Stimulated activated CD4-positive, alpha-beta T cell treated with anti-CD3 and anti-CD28 coated beads, Interleukin-4, amount 100 ng/mL, for 1 hour (primary cell): ENCODE results near the gene SPRY4.
"Not testable (repeated sequence)": the region's sequence is repeated elsewhere in the genome, so short reads cannot be mapped to it uniquely, and the experiment has no call there.

Source experiments
- DNase-seq: peaks from one replicate; pipeline ENCODE4 v3.0.0-alpha.2; 2020

The SPRY4 gene

DNA sequence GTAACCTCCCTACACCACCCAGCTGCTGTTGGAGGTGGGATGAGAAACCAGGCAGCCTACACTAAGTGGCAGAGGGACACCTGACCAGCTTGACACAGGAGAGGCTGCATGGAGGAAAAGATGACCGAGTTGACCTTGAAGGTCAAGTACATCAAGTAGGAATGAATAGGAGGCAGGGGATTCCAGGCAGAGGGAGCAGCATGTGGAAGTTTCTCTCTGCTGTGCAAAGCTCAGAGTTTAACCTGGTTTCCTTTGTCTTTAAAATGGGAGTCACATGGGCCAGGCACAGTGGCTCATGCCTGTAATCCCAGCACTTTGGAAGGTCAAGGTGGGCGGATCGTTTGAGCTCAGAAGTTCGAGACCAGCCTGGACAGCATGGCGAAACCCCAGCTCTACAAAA lies 32.6 kb downstream of the SPRY4 start:
- DNase-seq = no peak

DNA sequence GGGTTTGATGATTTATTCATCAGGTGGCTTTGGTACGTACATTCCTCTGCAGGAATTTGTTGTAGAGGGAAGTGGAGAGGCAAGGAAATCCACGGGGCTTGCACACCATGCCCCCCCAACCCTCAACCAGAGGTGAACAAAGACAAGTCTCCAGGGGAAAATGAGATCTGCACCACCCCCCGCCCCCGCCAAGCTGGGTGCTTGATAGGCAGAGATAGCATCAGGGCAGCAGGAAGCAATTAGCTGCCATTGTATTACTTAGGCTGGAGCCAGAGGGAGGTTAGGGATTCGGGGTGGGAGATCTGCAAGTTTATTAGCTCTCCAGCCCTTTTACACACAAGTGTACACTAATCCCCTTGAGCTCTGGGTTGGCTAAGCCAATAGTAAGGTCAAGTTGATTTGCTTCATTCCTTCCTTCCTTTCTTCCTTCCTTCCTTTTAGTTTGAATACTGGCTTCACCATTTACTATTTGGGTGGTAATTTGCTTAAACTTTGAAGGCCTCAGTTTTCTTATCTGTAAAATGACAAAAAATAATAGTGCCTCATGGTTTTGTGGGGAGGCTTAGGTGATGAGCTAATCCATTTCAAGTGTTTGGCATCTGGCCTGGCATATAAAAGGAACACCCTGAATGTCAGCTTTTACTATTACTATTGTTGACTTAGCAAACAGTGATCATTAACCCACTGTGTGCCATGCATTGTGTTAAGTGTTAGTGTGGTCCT lies 34.1 kb downstream of the SPRY4 start:
- DNase-seq = no peak

DNA sequence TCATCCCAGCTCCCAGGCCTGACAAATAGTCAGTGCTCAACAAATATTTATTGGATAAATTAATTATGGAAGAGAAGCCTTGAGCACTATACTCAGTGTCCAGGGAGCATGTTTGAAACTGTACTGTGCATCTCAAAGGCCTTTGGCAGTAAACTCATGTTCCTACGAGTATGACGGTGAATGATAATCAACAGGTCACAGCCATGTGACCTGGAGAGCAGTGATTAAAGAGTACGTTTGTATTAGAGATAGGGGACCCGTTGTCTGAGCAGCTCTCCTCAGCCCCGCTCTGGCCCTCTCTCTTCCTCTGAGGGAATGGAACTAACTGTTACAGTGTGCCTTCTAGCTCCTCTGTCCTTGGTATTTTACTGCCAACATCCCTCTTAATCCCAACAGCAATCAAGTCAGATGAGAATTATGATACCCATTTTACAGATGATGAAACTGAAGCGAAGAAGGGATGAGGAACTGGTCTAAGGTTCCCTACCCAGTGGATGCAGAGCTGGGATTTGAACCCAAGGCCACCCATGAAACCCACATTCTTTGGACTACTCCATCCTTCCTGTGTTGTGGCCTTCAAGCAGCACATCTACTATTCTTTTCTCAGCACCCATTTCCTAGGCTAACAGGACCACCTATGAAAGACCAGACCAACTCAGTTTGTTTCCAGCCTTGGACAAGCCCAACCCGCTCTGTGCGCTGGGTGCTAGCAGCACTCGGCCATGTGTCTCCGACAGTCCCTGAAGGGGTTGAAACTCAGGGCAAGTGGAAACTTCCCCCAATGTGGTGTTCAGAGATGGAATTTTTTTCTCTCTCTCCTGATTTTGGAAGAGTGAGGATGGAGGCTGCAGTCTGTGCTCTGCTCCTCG lies 34.9 kb downstream of the SPRY4 start:
- no peak for DNase-seq

DNA sequence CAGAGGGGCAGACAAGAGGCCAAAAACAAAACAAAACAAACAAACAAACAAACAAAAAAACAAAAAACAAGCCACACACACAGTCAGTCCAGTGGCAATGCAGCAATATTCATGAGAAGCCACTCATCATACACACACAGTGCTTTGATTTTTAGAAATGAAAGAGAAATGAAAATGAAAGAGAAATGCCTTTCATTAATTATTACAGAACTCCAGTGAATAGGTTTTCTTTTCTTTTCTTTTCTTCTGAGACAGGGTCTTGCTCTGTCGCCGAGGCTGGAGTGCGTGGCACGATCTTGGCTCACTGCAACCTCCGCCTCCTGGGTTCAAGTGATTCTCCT lies 36.9 kb downstream of the SPRY4 start:
- no peak for DNase-seq

DNA sequence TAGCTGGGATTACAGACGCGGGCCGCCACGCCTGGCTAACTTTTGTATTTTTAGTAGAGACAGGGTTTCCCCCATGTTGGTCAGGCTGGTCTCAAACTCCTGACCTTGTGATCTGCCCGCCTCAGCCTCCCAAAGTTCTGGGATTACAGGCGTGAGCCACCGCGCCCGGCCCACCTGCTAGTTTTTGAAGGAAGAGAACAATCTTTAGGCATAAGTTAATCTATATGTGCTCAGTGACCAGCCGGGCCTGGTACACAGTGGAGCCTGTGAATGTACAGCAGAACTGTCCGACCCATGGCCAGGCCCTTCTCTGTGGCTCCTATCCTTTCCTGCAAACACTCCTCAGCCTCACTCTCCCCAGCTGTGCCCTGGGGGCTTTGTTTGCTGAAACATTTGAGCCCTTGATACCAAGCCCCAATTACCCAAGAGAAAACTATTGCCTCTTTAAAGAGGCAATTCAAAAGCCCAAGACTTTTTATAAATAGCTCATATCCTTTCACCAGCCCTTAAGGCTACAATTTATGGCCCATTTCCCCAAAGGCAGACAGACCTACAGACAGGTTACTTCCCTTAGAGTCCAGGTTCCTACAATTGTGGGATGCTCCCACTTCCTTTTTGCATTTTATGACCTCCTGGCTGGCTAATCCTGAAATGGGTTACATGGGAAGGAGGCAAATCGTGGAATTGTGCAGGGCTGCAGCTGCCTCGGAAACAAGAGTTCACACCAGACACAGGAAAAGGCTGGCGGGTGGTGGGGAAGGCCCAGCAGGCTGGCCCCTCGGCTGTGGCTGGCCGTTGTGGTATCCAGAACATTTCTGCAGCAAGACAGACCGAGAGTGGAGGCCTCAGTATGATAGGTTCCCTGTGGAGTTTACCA lies 37.5 kb downstream of the SPRY4 start:
- no peak for DNase-seq

DNA sequence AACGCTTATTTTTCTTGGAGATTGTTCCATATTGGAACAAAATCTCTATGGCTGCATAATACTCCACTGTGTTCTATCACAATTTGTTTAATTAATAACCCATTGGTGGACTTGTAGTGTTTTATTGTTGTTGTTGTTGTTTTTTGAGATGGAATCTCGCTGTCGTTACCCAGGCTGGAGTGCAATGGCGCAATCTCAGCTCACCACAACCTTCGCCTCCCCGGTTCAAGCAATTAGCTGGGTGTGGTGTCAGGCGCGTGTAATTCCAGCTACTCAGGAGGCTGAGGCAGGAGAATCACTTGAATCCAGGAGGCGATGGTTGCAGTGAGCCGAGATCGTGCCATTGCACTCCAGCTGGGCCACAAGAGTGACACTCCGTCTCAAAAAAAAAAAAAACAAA lies 38.7 kb downstream of the SPRY4 start:
- DNase-seq = no peak

DNA sequence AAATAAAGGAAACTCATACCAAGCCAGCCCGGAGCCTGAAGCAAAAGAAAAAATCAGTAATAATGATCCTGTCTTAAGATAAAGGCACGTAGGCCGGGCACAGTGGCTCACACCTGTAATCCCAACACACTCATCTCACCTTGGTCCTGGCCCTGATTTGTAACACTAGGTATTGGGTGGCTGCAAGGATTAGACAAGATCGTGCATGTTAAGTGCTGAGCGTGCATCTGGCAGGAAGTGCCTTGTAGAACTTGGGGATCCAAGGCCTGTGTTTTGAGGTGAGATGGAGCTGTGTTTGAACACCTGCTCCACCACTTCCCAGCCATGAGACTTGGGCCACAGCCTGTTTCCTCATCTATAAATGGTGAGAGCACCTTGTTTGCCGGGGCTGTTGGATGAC lies 41.5 kb downstream of the SPRY4 start:
- no peak for DNase-seq

DNA sequence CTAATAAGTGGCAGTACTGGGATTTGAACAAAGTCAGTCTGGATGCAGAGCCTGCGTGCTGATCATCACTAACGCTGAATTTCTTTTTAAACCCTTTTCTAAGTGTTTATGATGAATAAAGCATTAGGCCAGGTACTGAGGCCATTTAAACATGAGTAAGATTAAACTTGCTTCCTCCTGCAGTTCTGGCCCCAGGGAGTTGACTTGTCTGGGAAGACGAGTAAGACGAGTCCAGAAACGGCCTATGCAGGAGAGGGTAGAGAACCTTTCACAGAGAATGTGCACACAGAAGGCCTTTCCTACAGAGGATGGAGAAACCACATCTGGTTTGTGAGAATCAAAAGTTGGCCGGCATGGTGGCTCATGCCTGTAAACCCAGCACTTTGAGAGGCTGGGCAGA lies 42.9 kb downstream of the SPRY4 start:
- no peak for DNase-seq

DNA sequence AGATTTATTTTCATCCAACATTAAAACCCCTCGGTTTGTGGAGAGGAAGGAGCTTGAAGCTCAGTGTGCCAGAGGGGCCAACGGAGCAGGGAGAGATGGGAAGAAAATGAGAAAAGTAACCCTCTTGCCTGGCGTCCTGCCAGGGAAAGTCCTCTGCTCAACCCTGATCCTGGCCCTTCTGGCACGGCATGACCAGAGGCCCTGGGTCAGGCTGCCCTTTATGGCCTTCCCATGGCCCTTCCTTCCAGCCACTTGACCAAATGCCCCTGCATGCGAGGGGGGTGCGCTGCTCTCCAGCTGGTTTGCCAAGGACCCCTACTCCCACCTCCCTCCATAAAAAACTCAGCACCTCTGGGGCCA lies 43.8 kb downstream of the SPRY4 start:
- no peak for DNase-seq

DNA sequence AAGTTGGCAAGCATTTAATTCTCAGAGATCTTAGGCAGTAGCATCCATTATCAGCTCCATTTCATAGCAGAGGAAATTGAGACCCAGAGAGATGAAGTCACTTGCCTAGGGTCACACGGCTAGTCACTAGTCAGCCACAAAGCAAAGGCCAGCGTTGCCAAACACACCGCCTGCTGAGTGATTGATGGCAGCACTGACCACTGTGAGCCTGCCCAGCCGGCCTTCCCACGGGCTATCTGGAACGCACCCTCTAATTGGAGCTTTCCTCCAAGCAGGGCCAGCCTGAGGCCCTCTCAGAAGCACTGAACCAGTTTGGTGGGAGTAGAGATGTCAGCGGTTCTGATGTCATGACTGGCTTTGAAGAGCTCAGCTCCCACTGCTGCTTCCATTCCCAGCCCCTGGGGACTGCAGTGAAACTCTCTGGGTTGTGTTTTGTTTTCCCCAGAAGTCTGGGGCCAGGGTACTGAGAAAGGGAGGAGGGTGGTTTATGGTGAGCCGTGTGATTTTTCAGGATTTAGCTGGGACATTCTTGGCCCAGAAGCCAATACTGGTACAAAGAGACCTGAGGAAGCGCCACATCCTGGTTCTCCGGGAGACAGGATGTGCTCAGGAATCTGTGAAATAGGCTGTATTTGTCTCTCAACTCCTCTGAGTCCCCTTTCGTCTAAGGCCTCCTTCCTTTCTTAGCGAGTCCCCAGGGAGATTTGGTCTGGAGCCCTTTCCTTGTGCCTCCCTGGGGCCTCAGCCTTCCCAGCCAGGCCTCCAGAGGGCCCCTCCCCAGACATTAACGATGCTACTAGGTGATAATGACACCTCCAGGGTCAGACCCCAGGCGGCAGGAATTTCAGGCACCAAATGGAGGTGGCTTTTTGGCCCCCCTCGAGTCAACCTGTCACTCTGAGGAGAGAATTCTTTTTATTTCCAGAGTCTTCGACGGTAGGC lies 44.5 kb downstream of the SPRY4 start:
- DNase-seq = no peak

DNA sequence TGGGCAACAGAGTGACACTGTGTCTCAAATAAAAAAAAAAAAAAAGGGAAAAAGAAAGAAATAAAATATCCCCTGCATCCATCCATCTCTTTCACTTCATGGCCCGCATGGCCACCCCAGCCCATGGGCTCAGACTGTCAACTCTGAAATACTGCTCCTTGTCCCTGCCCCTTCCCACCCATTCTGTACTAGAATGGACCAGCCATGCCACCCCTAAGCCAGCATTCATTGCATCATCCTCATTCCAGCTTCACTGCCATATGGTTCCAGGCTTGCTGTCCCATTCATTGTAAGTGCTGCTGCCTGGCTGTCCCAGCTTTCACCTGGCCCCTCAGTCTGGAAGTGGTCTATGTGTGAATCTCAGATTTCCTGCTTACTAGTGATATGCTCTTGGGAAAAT lies 46.2 kb downstream of the SPRY4 start:
- DNase-seq = no peak

DNA sequence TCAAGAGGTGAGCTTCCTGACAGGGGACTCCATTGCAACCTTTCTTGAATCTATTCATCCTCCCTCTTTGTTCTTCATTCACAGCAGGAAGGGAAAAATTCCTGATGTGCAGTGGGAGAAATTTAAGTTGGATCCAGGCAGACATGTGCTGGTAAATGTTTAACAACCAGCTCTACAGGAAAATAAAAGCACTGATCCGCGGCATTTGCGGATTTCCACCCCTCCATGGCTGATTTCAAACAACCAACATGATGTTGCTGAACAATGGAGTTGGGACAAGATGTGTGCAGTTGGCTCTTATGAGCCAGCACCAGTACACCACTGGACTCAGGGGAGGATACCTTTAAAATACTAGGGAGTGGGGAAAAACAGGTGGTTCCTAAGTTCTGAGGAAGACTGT lies 47.0 kb downstream of the SPRY4 start:
- DNase-seq = no peak

DNA sequence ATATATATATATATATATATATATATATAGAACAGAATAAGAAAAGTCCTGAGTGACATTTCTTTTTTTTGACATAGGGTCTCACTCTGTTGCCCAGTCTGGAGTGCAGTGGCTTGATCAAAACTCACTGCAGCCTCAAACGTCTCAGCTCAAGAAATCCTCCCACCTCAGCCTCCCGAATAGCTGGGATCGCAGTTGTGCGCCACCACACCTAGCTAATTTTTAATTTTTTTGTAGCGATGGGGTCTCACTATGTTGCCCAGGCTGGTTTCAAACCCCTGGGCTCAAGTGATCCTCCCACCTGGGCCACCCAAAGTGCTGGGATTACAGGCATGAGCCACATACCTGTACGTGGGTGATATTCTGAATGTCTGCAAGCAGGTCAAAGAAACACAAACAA lies 48.3 kb downstream of the SPRY4 start:
- DNase-seq = no peak

DNA sequence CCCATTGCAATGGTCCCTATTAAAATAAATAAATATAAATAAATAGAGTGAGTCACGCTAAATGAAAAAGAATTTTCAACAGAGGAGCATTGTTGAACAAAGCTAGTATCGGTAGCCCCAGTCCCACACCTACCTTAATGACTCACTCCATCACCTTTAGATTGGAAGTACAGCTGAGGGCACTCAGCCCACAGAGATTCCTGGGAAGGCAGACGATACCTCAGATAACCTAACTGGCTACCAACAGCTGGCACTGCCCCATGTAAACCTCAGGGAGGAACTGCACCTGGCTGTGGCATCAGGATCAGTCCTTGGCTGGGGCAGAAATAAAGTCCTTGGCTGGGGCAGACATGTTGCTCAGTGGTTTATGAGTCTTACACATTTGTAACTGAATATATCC lies 49.3 kb downstream of the SPRY4 start:
- DNase-seq = no peak

DNA sequence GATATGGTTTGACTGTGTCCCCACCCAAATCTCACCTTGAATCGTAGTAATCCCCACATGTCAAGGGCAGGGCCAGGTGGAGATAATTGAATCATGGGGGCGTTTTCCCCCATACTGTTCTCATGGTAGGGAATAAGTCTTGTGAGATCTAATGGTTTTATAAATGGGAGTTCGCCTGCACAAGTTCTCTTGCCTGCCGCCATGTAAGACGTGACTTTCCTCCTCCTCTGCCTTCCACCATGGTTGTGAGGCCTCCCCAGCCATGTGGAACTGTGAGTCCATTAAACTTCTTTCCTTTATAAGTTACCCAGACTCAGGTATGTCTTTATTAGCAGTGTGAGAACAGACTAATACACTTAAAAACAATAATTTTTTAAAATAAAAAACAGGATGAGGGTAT lies 52.2 kb downstream of the SPRY4 start:
- not testable (repeated sequence) for DNase-seq

DNA sequence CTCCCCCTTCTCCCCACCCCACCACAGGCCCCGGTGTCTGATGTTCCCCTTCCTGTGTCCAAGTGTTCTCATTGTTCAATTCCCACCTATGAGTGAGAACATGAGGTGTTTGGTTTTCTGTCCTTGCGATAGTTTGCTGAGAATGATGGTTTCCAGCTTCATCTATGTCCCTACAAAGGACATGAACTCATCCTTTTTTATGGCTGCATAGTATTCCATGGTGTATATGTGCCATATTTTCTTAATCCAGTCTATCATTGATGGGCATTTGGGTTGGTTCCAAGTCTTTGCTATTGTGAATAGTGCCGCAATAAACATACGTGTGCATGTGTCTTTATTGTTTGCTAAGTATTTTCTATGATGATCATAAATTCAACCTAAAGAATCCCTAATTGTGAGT lies 60.7 kb downstream of the SPRY4 start:
- not testable (repeated sequence) for DNase-seq

DNA sequence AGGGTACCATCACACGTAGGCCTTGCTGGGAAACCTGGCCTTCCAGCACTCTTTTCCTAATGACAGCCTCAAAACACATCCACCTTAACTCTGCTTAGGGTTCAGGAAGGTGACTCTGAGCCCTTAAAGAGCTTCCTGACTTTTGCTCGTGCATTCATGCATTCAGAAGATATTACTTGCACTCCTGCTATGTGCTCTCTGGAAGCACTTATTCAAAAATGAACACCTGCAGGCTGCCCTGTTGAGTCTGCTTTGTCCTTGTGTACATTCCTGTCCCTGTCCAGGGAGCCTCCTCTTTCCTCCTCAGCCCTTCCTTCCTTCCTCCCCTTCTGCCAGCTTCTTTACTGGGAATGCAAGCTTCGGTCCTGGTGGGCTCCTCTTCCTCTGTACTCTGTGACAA lies 61.5 kb downstream of the SPRY4 start:
- DNase-seq = no peak

DNA sequence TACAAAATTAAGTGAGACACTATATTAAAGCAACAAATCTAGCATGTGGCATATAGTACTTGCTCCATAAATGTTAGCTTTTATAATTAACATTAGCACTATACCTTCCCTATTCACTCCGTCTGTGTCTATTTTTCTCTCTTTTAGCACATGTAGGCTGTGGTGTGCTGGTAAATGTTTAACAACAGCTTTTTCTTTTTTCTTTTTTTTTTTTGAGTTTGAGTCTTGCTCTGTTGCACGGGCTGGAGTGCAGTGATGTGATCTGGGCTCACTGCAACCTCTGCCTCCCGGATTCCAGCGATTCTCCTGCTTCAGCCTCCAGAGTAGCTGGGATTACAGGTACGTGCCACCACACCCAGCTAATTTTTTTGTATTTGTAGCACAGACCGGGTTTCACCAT lies 62.1 kb downstream of the SPRY4 start:
- DNase-seq = no peak
